Endodermal cell (in vitro differentiated cells): Measurements from ENCODE around the gene KCNAB2. TPM values are rescaled to one million over a fixed set of nuclear protein-coding genes. Genes with fewer than 3 reads are reported as not detected.

Experiments
- DNase-seq: peaks from one replicate; pipeline ENCODE4 v3.0.0-alpha.2; 2017
- H3K27ac ChIP-seq: 2 replicates; pipeline ENCODE4 v1.5.1; 2013; ENCODE audit warnings: mild to moderate bottlenecking, low read depth, low read length, moderate library complexity
- H3K27me3 ChIP-seq: 2 replicates; pipeline ENCODE4 v1.6.1; 2013; ENCODE audit warnings: mild to moderate bottlenecking, low read length, moderate library complexity; ENCODE audit not compliant: insufficient read depth, control insufficient read depth, poor library complexity, severe bottlenecking
- H3K36me3 ChIP-seq: 2 replicates; pipeline ENCODE4 v1.7.0; 2013; ENCODE audit warnings: mild to moderate bottlenecking, low read length, moderate library complexity; ENCODE audit not compliant: control insufficient read depth, insufficient read depth
- H3K4me1 ChIP-seq: one replicate; pipeline ENCODE4 v1.7.0; 2013; ENCODE audit warnings: low read length; ENCODE audit not compliant: control insufficient read depth, insufficient read depth
- H3K4me3 ChIP-seq: 2 replicates; pipeline ENCODE4 v1.5.1; 2013; ENCODE audit warnings: mild to moderate bottlenecking, low read length, moderate library complexity
- H3K9ac ChIP-seq: 2 replicates; pipeline ENCODE4 v1.6.1; 2013; ENCODE audit warnings: mild to moderate bottlenecking, low read length, moderate library complexity; ENCODE audit not compliant: poor library complexity, severe bottlenecking; ENCODE audit errors: extremely low read depth
- H3K9me3 ChIP-seq: 2 replicates; pipeline ENCODE4 v1.6.1; 2013; ENCODE audit warnings: mild to moderate bottlenecking, low read length, moderate library complexity; ENCODE audit not compliant: control insufficient read depth
- H3K27ac Mint-ChIP-seq: 2 replicates; pipeline ENCODE4 v1.8.0; 2020; ENCODE audit warnings: mixed read lengths
- H3K27me3 Mint-ChIP-seq: 2 replicates; pipeline ENCODE4 v1.8.0; 2021; ENCODE audit warnings: mild to moderate bottlenecking, mixed read lengths; ENCODE audit not compliant: insufficient read depth
- H3K36me3 Mint-ChIP-seq: 2 replicates; pipeline ENCODE4 v1.8.0; 2020; ENCODE audit warnings: low read depth, mixed read lengths
- H3K4me1 Mint-ChIP-seq: 2 replicates; pipeline ENCODE4 v1.8.0; 2020; ENCODE audit warnings: mixed read lengths
- H3K4me3 Mint-ChIP-seq: 2 replicates; pipeline ENCODE4 v1.8.0; 2020; ENCODE audit warnings: mild to moderate bottlenecking, moderate library complexity, mixed read lengths
- H3K9me3 Mint-ChIP-seq: 2 replicates; pipeline ENCODE4 v1.8.0; 2020; ENCODE audit warnings: mild to moderate bottlenecking, mixed read lengths
- WGBS, 2 experiments: methylation state at CpG; one replicate each; pipeline versions ENCODE4 v1.1.5 to v1.1.7; 2013; ENCODE audit warnings: missing lambda C conversion rate in 2 of 2, mixed read lengths in 1 of 2; ENCODE audit not compliant: insufficient coverage in 1 of 2, insufficient read length in 1 of 2; 5-methylcytosine and 5-hydroxymethylcytosine counted together
- total RNA-seq, 2 donors: library from RNA; stranded (reverse); fragmentation: NEBNext Ultra II Directional in 1 of 2; extraction: Animal tissue kit (Norgen Biotek cat#: 25700) in 1 of 2; gene quantifications; 2 replicates in 1 of 2; 3 replicates in 1 of 2; pipeline ENCODE4 v1.2.1, GENCODE V29; 2021
- TF ChIP-seq, protein P1 (sequence below): fragments of 200-600 bp; sonication (generic); conservative IDR thresholded peaks from 2 replicates; pipeline ENCODE4 v1.5.0; 2021; ENCODE audit warnings: antibody characterized with exemption, mild to moderate bottlenecking

KCNAB2 gene
- total RNA-seq, 2 donors from 2014 or later = 14.9 to 22.9 TPM

DNA sequence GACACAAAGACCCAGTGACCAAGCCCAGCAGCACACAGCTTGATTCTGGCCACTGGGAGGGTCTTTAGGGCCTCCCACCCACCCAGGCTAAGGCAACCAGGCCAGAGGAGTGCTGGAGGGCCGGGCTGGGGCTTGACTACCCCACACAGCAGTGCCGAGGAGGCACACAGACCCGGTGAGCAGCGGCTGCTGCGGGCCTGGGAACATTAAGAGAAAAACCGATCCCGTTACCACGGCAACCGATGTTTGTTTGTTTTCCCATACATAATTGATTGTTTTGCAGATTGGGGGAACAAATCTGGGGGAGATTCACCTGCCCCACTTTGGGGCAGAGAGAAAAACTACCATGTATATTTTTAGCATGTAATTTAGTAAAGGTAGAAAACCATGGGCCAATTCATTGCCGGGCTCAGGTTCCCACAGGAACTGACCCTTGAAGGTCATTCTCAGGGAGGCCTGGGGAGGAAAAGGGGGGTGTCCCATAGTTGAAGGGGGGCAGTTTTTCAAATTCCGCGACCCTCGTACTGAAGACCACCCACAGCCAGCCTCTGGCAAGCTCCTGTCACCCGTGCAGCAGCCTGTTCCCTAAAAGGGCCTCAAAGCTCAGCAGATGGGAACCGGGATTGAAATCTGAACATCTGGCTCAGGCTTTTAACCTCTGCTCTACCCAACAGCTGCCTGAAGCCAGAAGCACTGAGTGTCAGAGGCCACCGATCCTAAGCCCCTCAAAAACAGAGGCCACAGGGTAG lies 99.1 kb downstream of the KCNAB2 start:
- TF ChIP-seq, protein P1, sequence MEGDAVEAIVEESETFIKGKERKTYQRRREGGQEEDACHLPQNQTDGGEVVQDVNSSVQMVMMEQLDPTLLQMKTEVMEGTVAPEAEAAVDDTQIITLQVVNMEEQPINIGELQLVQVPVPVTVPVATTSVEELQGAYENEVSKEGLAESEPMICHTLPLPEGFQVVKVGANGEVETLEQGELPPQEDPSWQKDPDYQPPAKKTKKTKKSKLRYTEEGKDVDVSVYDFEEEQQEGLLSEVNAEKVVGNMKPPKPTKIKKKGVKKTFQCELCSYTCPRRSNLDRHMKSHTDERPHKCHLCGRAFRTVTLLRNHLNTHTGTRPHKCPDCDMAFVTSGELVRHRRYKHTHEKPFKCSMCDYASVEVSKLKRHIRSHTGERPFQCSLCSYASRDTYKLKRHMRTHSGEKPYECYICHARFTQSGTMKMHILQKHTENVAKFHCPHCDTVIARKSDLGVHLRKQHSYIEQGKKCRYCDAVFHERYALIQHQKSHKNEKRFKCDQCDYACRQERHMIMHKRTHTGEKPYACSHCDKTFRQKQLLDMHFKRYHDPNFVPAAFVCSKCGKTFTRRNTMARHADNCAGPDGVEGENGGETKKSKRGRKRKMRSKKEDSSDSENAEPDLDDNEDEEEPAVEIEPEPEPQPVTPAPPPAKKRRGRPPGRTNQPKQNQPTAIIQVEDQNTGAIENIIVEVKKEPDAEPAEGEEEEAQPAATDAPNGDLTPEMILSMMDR = no peak
- Histone ChIP-seq H3K4me1 (no peaks in the 10 kb centered on the region), H3K27me3 (peaks cover 27% of the 10 kb centered on the region), H3K9ac (no peak overlapping the region), H3K36me3 (no peaks in the 10 kb centered on the region), H3K4me3 (no peak overlapping the region), H3K27ac (no peak overlapping the region), H3K9me3 (no peaks in the 10 kb centered on the region)
- peak; percentile 63 for DNase-seq
- peaks cover 1% of the 10 kb centered on the region for H3K4me1 Mint-ChIP-seq
- WGBS, 2 experiments = 69 to 81% methylated on average over 13 to 16 of the region's 16 CpGs
- H3K9me3 Mint-ChIP-seq = no peaks in the 10 kb centered on the region
- no peak overlapping the region for H3K27ac Mint-ChIP-seq
- no peak overlapping the region for H3K4me3 Mint-ChIP-seq
- H3K36me3 Mint-ChIP-seq = no peaks in the 10 kb centered on the region
- H3K27me3 Mint-ChIP-seq = peaks cover 27% of the 10 kb centered on the region

DNA sequence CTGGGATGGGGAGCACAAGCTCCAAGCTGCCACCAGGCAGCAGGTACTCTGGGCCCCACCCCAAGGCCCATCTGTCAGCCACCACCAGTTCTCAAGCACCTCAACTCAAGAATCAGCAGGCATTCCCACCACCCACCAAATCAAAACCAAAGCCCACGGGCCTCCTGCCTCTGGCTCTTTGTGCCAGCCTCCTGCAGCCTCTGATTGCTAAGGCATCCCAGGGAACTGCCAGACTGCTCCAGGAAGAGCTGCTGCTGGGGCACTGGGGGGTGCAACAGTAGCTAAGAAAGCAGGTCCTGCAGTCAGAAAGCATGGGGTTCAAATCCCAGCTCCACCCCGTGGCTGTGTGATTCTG lies 99.7 kb downstream of the KCNAB2 start:
- H3K9me3 Mint-ChIP-seq = no peaks in the 10 kb centered on the region
- Histone ChIP-seq H3K27me3 (peaks cover 27% of the 10 kb centered on the region), H3K27ac (no peak overlapping the region), H3K9ac (no peak overlapping the region), H3K36me3 (no peaks in the 10 kb centered on the region), H3K4me1 (no peaks in the 10 kb centered on the region), H3K4me3 (no peak overlapping the region), H3K9me3 (no peaks in the 10 kb centered on the region)
- no peak for DNase-seq
- no peaks in the 10 kb centered on the region for H3K36me3 Mint-ChIP-seq
- peaks cover 1% of the 10 kb centered on the region for H3K4me1 Mint-ChIP-seq
- peaks cover 27% of the 10 kb centered on the region for H3K27me3 Mint-ChIP-seq
- no peak overlapping the region for H3K4me3 Mint-ChIP-seq
- H3K27ac Mint-ChIP-seq = no peak overlapping the region
- WGBS, 2 experiments = 88 to 100% methylated on average over 1 to 2 of the region's 2 CpGs
- TF ChIP-seq, protein P1 = no peak

DNA sequence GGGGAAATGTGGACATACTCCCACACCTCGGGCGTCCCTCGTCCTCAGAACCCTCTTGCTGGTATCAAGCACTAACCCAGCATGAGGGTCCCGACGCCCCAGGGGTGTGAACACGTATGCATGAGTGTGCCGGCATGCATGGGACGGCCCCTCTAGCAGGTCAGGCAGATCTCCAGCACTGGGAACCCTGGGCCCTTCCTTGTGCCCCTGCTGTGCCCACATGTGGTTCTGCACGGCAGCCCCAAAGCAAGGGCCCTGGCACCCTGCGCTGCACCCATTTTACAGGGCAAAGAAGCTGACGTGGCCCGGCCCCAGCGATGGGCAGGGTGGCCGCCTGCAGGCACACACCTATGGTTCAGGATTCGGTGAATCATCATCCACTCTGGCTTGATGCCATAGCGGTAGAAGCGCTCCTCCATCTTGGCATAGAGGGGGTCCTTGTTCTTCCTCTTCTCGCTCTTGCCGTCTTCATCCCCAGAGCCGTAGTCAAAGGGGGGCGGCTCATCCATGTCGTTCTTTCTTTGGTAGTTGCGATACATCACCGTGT lies 100.2 kb downstream of the KCNAB2 start:
- DNase-seq = no peak
- no peak overlapping the region for H3K27ac Mint-ChIP-seq
- WGBS, 2 experiments = 90 to 92% methylated on average over 12 to 24 of the region's 24 CpGs
- peaks cover 1% of the 10 kb centered on the region for H3K4me1 Mint-ChIP-seq
- peaks cover 27% of the 10 kb centered on the region for H3K27me3 Mint-ChIP-seq
- Histone ChIP-seq H3K4me1 (no peaks in the 10 kb centered on the region), H3K36me3 (no peaks in the 10 kb centered on the region), H3K27ac (no peak overlapping the region), H3K9me3 (no peaks in the 10 kb centered on the region), H3K9ac (no peak overlapping the region), H3K4me3 (no peak overlapping the region), H3K27me3 (peaks cover 27% of the 10 kb centered on the region)
- H3K4me3 Mint-ChIP-seq = no peak overlapping the region
- no peaks in the 10 kb centered on the region for H3K36me3 Mint-ChIP-seq
- TF ChIP-seq, protein P1 = no peak
- H3K9me3 Mint-ChIP-seq = no peaks in the 10 kb centered on the region
